ENCODE results near the gene DHDH. TPM values are rescaled to one million over a fixed set of nuclear protein-coding genes. Genes with fewer than 3 reads are reported as not detected.

The DHDH gene
- total and polyA plus RNA-seq, 2 of the 13 experiments (the other 11 are each of a cell fraction or from before 2014, with no cell fraction given): 0.13 to 0.91 TPM

- TF ChIP-seq WIZ (CRISPR knock-in tag; IDR thresholded peaks at IDR 0.05): peak; percentile 57; the same call in 1 of the 2 replicates
- TF ChIP-seq EHMT2 (IDR thresholded peaks at IDR 0.05; ENCODE audit: borderline replicate concordance, low read depth, low read length): no peak
- TF ChIP-seq JUNB (CRISPR knock-in tag; IDR thresholded peaks at IDR 0.05; ENCODE audit: borderline replicate concordance): no peak
- TF ChIP-seq NCOA2 (CRISPR knock-in tag; IDR thresholded peaks at IDR 0.05): peak; percentile 80
- TF ChIP-seq MYPOP (CRISPR knock-in tag; IDR thresholded peaks at IDR 0.05): peak; percentile 66
- TF ChIP-seq ELF4 (CRISPR knock-in tag; IDR thresholded peaks at IDR 0.05; ENCODE audit: borderline replicate concordance): no peak
- TF ChIP-seq ZNF205 (CRISPR knock-in tag; IDR thresholded peaks at IDR 0.05): 0 out of 2 replicates have a peak, but pooled peaks have one; percentile 37
- peak; percentile 86 for TF ChIP-seq TOE1 (CRISPR knock-in tag; IDR thresholded peaks at IDR 0.05)
- peak; percentile 89 for TF ChIP-seq HOXA3 (CRISPR knock-in tag; IDR thresholded peaks at IDR 0.05)
- TF ChIP-seq MED1 (CRISPR knock-in tag; IDR thresholded peaks at IDR 0.05): peak; percentile 71
- TF ChIP-seq RARA (CRISPR knock-in tag; IDR thresholded peaks at IDR 0.05): peak; percentile 49
- peak; percentile 48; the same call in 1 of the 2 replicates for TF ChIP-seq FOXA3 (CRISPR knock-in tag; IDR thresholded peaks at IDR 0.05)
- TF ChIP-seq E2F2 (CRISPR knock-in tag; IDR thresholded peaks at IDR 0.05; ENCODE audit: borderline replicate concordance): no peak
- TF ChIP-seq ZNF430 (CRISPR knock-in tag; IDR thresholded peaks at IDR 0.05): peak; percentile 53
- TF ChIP-seq YY1 (IDR thresholded peaks at IDR 0.05; ENCODE audit: insufficient read depth, insufficient replicate concordance, low read depth, low read length): peak; percentile 73
- no peak; the same call in 1 of the 2 replicates for TF ChIP-seq ZNF333 (CRISPR knock-in tag; IDR thresholded peaks at IDR 0.05; ENCODE audit: borderline replicate concordance)
- no peak for TF ChIP-seq SATB2 (CRISPR knock-in tag; IDR thresholded peaks at IDR 0.05)
- no peak for TF ChIP-seq CENPX (CRISPR knock-in tag; IDR thresholded peaks at IDR 0.05)
- peak; percentile 94 for TF ChIP-seq PHF21A (CRISPR knock-in tag; IDR thresholded peaks at IDR 0.05)
- 0 out of 2 replicates have a peak, but pooled peaks have one; percentile 40 for TF ChIP-seq ZNF567 (CRISPR knock-in tag; IDR thresholded peaks at IDR 0.05; ENCODE audit: borderline replicate concordance)
- peak; percentile 34; the same call in 1 of the 2 replicates for TF ChIP-seq ARNT2 (CRISPR knock-in tag; IDR thresholded peaks at IDR 0.05; ENCODE audit: low read depth)
- peak; percentile 81 for TF ChIP-seq TBX2 (CRISPR knock-in tag; IDR thresholded peaks at IDR 0.05; ENCODE audit: borderline replicate concordance)
- TF ChIP-seq POLR2A (IDR thresholded peaks at IDR 0.05; ENCODE audit: insufficient read depth in 1 of 2, low read depth in 2 of 2, low read length in 2 of 2): peak; percentile 62 to 77
- TF ChIP-seq U2AF1 (optimal IDR thresholded peaks at IDR 0.05; ENCODE audit: low read depth, low read length): peak; percentile 89
- TF ChIP-seq NKX3-1 (CRISPR knock-in tag; IDR thresholded peaks at IDR 0.05): peak; percentile 23
- 0 out of 2 replicates have a peak, but pooled peaks have one; percentile 26 for TF ChIP-seq PBX2 (CRISPR knock-in tag; IDR thresholded peaks at IDR 0.05)
- peak; percentile 63 for TF ChIP-seq ETV5 (CRISPR knock-in tag; IDR thresholded peaks at IDR 0.05; ENCODE audit: borderline replicate concordance)
- no peak for TF ChIP-seq ZNF329 (CRISPR knock-in tag; IDR thresholded peaks at IDR 0.05; ENCODE audit: low read depth)
- TF ChIP-seq NFKBIZ (CRISPR knock-in tag; IDR thresholded peaks at IDR 0.05): peak; percentile 55; the same call in 1 of the 2 replicates
These were observed 30.1 kb downstream of the DHDH start (continued) for GRCh38 chr19:48963371-48964204.
